Common myeloid progenitor, CD34-positive (primary cell): ENCODE measurements around the gene TGFBR2.

Source experiments
- CTCF ChIA-PET: fragments of 350-600 bp; sonication (Branson Sonifier 250); formaldehyde crosslinking; loops from one replicate; lab custom pipeline; 2021; ENCODE audit warnings: antibody characterized with exemption; lab: Charles Lee
- POLR2A ChIA-PET: fragments of 350-600 bp; sonication (Branson Sonifier 250); formaldehyde crosslinking; loops from one replicate; lab custom pipeline; 2021; ENCODE audit warnings: antibody characterized with exemption; lab: Charles Lee
- DNase-seq, 3 donors: peaks; one replicate each; pipeline versions ENCODE4 v3.0.0 to v3.0.0-alpha.2; 2013
- H3K27ac ChIP-seq, 2 experiments: 1 replicate in 1 of 2; 2 replicates in 1 of 2; pipeline ENCODE4 v1.7.0; 2013; ENCODE audit warnings: inconsistent platforms in 2 of 2, low read length in 2 of 2, mild to moderate bottlenecking in 2 of 2, low read depth in 1 of 2, moderate library complexity in 1 of 2; ENCODE audit not compliant: severe bottlenecking in 2 of 2, insufficient read depth in 1 of 2, poor library complexity in 1 of 2
- H3K27me3 ChIP-seq, 5 experiments: replicated peaks in 2 of 5; 1 replicate in 3 of 5; 2 replicates in 2 of 5; pipeline versions ENCODE4 v1.6.1 to v1.7.0; 2013; ENCODE audit warnings: low read length in 4 of 5, mild to moderate bottlenecking in 2 of 5, moderate library complexity in 2 of 5, inconsistent platforms in 1 of 5; ENCODE audit not compliant: insufficient read depth in 5 of 5, control insufficient read depth in 4 of 5
- H3K36me3 ChIP-seq, 4 experiments: 1 replicate in 2 of 4; 2 replicates in 2 of 4; pipeline versions ENCODE4 v1.6.1 to v1.7.0; 2013; ENCODE audit warnings: low read length in 3 of 4, control low read depth in 1 of 4, mild to moderate bottlenecking in 1 of 4; ENCODE audit not compliant: control insufficient read depth in 4 of 4, insufficient read depth in 4 of 4
- H3K4me1 ChIP-seq, 4 experiments: 1 replicate in 3 of 4; 2 replicates in 1 of 4; pipeline versions ENCODE4 v1.6.1 to v1.7.1; 2013; ENCODE audit warnings: low read length in 3 of 4, mild to moderate bottlenecking in 3 of 4, control low read depth in 1 of 4, inconsistent platforms in 1 of 4, moderate library complexity in 1 of 4; ENCODE audit not compliant: control insufficient read depth in 4 of 4, insufficient read depth in 4 of 4; ENCODE audit errors: control extremely low read depth in 1 of 4
- H3K4me3 ChIP-seq, 7 experiments: 1 replicate in 4 of 7; 2 replicates in 3 of 7; pipeline versions ENCODE4 v1.5.1 to v1.7.0; 2013; ENCODE audit warnings: mild to moderate bottlenecking in 7 of 7, low read length in 6 of 7, moderate library complexity in 6 of 7, inconsistent platforms in 2 of 7, low read depth in 2 of 7, control low read depth in 1 of 7; ENCODE audit not compliant: insufficient read depth in 4 of 7, control insufficient read depth in 1 of 7; ENCODE audit errors: extremely low read depth in 1 of 7
- H3K9me3 ChIP-seq, 5 experiments: 1 replicate in 4 of 5; 2 replicates in 1 of 5; pipeline versions ENCODE4 v1.6.1 to v1.7.1; 2013; ENCODE audit warnings: low read length in 4 of 5, mild to moderate bottlenecking in 2 of 5, inconsistent platforms in 1 of 5, low read depth in 1 of 5, moderate library complexity in 1 of 5; ENCODE audit not compliant: control insufficient read depth in 4 of 5, insufficient read depth in 2 of 5; ENCODE audit errors: control extremely low read depth in 1 of 5
- WGBS: methylation state at CpG from one replicate; pipeline ENCODE4 v1.1.5; 2013; ENCODE audit not compliant: insufficient coverage; 5-methylcytosine and 5-hydroxymethylcytosine counted together

TGFBR2 gene

GRCh38 chr3:30719536-30719935, 113.1 kb downstream of the TGFBR2 start:
- 100% methylated on average over 1 of the region's 3 CpGs for WGBS
- no peak overlapping the region for H3K27ac ChIP-seq
- H3K4me3 ChIP-seq = no peak overlapping the region
- ChIA-PET POLR2A (no interaction called here), CTCF (no interaction called here)
- H3K4me1 ChIP-seq = no peaks in the 10 kb centered on the region
- peaks cover 0 to 7% (median under 1%) of the 10 kb centered on the region in 5 experiments for H3K9me3 ChIP-seq
- no peak for DNase-seq
- H3K36me3 ChIP-seq = no peaks in the 10 kb centered on the region
- no peaks in the 10 kb centered on the region for H3K27me3 ChIP-seq

DNA sequence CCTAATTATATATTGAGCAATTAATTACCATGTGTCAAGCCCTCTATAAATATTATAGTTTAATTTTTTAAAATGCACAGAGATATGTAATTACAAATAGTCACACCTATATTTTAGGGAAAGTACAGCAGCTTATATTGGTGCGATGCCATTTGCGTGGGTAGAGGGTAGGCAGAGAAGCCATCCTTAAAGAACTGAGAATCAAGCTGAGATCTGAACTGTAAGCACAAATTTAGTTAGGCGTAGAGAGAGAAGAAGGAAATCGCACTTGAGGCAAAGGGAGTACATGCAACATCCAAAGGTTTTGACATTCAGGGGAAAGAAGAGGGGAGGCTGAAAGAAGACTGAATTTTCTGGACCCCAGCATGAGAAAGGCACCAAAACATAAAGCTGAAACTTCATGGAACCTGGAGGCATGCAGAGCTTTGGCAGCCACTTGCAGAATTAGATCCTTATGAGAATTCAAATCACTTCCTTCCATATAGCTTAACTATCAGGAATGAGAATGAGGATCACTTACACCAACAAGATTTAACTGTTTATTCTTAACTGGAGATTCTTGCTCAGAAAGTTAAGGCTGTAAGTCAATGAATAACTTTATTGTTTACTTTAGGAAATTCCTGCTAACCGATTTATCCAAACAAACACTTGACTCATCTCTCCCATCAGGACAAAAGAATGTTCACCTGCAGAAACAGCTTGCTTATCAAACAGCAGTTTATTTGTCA, 114.3 kb downstream of the TGFBR2 start:
- 95% methylated on average over 4 of the region's 5 CpGs for WGBS
- Histone ChIP-seq H3K27ac (no peak overlapping the region), H3K4me1 (no peaks in the 10 kb centered on the region), H3K27me3 (no peaks in the 10 kb centered on the region), H3K9me3 (no peaks in the 10 kb centered on the region), H3K36me3 (no peaks in the 10 kb centered on the region), H3K4me3 (no peak overlapping the region)
- ChIA-PET CTCF (interaction anchor here (1.3 kb wide), 1 partner anchor 26 kb away, joined by 5 read pairs; no protein-coding TSS in a partner anchor), POLR2A (no interaction called here)
- no peak for DNase-seq

- no peak overlapping the region for H3K27ac ChIP-seq
- H3K4me1 ChIP-seq = no peaks in the 10 kb centered on the region
- no peaks in the 10 kb centered on the region for H3K9me3 ChIP-seq
- POLR2A ChIA-PET = no interaction called here
- 100% methylated on average over 1 of the region's 2 CpGs for WGBS
- CTCF ChIA-PET = interaction anchor here (1.3 kb wide), 1 partner anchor 27 kb away, joined by 5 read pairs; no protein-coding TSS in a partner anchor
- H3K4me3 ChIP-seq = no peak overlapping the region
- DNase-seq = no peak
- H3K27me3 ChIP-seq = no peaks in the 10 kb centered on the region
- H3K36me3 ChIP-seq = no peaks in the 10 kb centered on the region
Measured at GRCh38 chr3:30721314-30721634, 114.9 kb downstream of the TGFBR2 start.

DNA sequence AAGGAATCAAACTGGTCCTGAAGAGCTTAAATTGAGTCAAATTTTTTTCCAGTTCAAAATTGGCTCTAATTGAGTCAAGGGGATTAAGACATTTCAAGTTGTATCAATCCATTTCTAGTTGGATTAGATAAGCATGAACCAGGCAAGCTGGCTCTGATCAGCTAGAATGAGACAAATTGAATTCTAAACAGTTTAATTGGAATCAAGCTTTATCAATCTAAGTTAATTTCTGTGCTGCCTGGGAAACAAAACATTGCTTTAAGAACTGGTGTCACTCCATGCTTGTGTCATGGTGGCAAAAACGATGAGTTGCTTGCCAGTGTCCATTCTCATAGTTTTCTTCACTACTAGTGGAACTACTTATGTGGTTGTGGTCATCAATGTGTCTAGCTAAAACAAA, 116.8 kb downstream of the TGFBR2 start:
- no peak for DNase-seq
- CTCF ChIA-PET = interaction anchor here (1.5 kb wide), 1 partner anchor 34 kb away, joined by 3 read pairs; no protein-coding TSS in a partner anchor
- no peak overlapping the region for H3K4me3 ChIP-seq
- H3K36me3 ChIP-seq = no peaks in the 10 kb centered on the region
- no peaks in the 10 kb centered on the region for H3K27me3 ChIP-seq
- H3K4me1 ChIP-seq = no peaks in the 10 kb centered on the region
- POLR2A ChIA-PET = no interaction called here
- H3K27ac ChIP-seq = no peak overlapping the region
- no peaks in the 10 kb centered on the region for H3K9me3 ChIP-seq
- WGBS = no CpG with 5 or more reads among the region's 1 CpG

GRCh38 chr3:30724863-30725262, 118.5 kb downstream of the TGFBR2 start:
- ChIA-PET POLR2A (no interaction called here), CTCF (no interaction called here)
- Histone ChIP-seq H3K4me3 (no peak overlapping the region), H3K27ac (no peak overlapping the region), H3K4me1 (peaks cover 0 to 2% (median 0%) of the 10 kb centered on the region in 4 experiments), H3K36me3 (no peaks in the 10 kb centered on the region), H3K9me3 (no peaks in the 10 kb centered on the region), H3K27me3 (no peaks in the 10 kb centered on the region)
- 97% methylated on average over 3 of the region's 3 CpGs for WGBS
- no peak for DNase-seq

- Histone ChIP-seq H3K9me3 (no peaks in the 10 kb centered on the region), H3K36me3 (no peaks in the 10 kb centered on the region), H3K4me3 (no peak overlapping the region), H3K4me1 (peaks cover 0 to 2% (median 0%) of the 10 kb centered on the region in 4 experiments), H3K27ac (no peak overlapping the region), H3K27me3 (no peaks in the 10 kb centered on the region)
- CTCF ChIA-PET = interaction anchor here (0.8 kb wide), 1 partner anchor 152 kb away, joined by 3 read pairs; no protein-coding TSS in a partner anchor
- DNase-seq = no peak
- POLR2A ChIA-PET = no interaction called here
- no CpG with 5 or more reads among the region's 4 CpGs for WGBS
Measured at GRCh38 chr3:30728143-30728542, 121.7 kb downstream of the TGFBR2 start.

- Histone ChIP-seq H3K4me1 (peaks cover 0 to 2% (median 0%) of the 10 kb centered on the region in 4 experiments), H3K4me3 (no peak overlapping the region), H3K9me3 (no peaks in the 10 kb centered on the region), H3K27ac (no peak overlapping the region), H3K36me3 (no peaks in the 10 kb centered on the region), H3K27me3 (no peaks in the 10 kb centered on the region)
- DNase-seq = no peak
- ChIA-PET CTCF (interaction anchor here (1.5 kb wide), 1 partner anchor 35 kb away, joined by 3 read pairs; no protein-coding TSS in a partner anchor), POLR2A (no interaction called here)
- no CpG with 5 or more reads among the region's 2 CpGs for WGBS
Measured at GRCh38 chr3:30729512-30729911, 123.1 kb downstream of the TGFBR2 start.
